ENCODE data around the gene PALLD. TPM values are rescaled to one million over a fixed set of nuclear protein-coding genes. Genes with fewer than 3 reads are reported as not detected.

The PALLD gene
- total RNA-seq, 1 experiment from 2014 or later, result 26.7 TPM

DNA sequence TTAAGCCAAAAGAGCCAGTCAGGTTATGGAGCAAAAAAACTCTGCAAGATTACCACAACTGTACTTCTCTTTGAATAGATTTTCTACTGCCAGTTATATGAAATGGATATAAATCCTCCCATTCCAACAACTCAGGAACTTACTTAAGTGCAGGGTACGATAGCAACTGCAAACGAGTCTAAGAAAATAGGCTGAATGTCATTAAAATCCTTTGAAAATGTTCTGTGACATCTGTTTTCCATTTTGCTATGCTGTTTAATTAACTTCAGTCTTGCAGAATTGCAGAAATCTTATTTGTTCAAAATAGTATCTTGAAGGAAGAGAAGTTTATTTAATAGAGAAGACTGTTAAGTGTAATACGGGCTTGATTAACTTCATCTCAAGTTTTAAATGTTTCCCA lies 243.8 kb downstream of the PALLD start:
- H3K36me3 ChIP-seq (ENCODE audit: low read depth, low read length), result no peaks in the 10 kb centered on the region
- TF ChIP-seq EZH2 (IDR thresholded peaks at IDR 0.05; ENCODE audit: low read length, unreplicated experiment), result no peak
- TF ChIP-seq, protein P1, sequence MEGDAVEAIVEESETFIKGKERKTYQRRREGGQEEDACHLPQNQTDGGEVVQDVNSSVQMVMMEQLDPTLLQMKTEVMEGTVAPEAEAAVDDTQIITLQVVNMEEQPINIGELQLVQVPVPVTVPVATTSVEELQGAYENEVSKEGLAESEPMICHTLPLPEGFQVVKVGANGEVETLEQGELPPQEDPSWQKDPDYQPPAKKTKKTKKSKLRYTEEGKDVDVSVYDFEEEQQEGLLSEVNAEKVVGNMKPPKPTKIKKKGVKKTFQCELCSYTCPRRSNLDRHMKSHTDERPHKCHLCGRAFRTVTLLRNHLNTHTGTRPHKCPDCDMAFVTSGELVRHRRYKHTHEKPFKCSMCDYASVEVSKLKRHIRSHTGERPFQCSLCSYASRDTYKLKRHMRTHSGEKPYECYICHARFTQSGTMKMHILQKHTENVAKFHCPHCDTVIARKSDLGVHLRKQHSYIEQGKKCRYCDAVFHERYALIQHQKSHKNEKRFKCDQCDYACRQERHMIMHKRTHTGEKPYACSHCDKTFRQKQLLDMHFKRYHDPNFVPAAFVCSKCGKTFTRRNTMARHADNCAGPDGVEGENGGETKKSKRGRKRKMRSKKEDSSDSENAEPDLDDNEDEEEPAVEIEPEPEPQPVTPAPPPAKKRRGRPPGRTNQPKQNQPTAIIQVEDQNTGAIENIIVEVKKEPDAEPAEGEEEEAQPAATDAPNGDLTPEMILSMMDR (conservative IDR thresholded peaks at IDR 0.05; ENCODE audit: low read depth, low read length), result no peak
- no peak for TF ChIP-seq EZH2phosphoT487 (IDR thresholded peaks at IDR 0.05; ENCODE audit: borderline replicate concordance, low read length)
- no TSS peak for BruUV-seq (replicated peaks)
- H4K20me1 ChIP-seq (ENCODE audit: low read length), result no peaks in the 10 kb centered on the region
- no peak for DNase-seq
- peaks cover 3% of the 10 kb centered on the region; the same call in 1 of the 2 replicates for H3K4me1 ChIP-seq (ENCODE audit: insufficient read depth, low read length)
- ChIA-PET POLR2A (ENCODE audit: unreplicated experiment) (no interaction called here), CTCF (no interaction called here)
- no peaks in the 10 kb centered on the region for H3K27me3 ChIP-seq (ENCODE audit: low read length)
- no peak overlapping the region for H3K9ac ChIP-seq (ENCODE audit: low read length)
- no peak overlapping the region for H2AFZ ChIP-seq (ENCODE audit: low read length)
- no peak overlapping the region for H3K4me2 ChIP-seq (ENCODE audit: low read length)
- H3K27ac ChIP-seq (ENCODE audit: low read length), result no peak overlapping the region
- H3K9me3 ChIP-seq (ENCODE audit: low read length), result no peaks in the 10 kb centered on the region
- H3K9me2 ChIP-seq (replicated peaks; ENCODE audit: low read length), result no peaks in the 10 kb centered on the region
- H3K79me2 ChIP-seq (ENCODE audit: low read length), result no peaks in the 10 kb centered on the region
- no peak overlapping the region for H3K4me3 ChIP-seq (ENCODE audit: low read length)
- intact Hi-C loops (cut with micrococcal nuclease), result no loop called here
- no peaks in the 10 kb centered on the region for H3F3A ChIP-seq (ENCODE audit: low read length, unreplicated experiment)
- no peak for ATAC-seq

DNA sequence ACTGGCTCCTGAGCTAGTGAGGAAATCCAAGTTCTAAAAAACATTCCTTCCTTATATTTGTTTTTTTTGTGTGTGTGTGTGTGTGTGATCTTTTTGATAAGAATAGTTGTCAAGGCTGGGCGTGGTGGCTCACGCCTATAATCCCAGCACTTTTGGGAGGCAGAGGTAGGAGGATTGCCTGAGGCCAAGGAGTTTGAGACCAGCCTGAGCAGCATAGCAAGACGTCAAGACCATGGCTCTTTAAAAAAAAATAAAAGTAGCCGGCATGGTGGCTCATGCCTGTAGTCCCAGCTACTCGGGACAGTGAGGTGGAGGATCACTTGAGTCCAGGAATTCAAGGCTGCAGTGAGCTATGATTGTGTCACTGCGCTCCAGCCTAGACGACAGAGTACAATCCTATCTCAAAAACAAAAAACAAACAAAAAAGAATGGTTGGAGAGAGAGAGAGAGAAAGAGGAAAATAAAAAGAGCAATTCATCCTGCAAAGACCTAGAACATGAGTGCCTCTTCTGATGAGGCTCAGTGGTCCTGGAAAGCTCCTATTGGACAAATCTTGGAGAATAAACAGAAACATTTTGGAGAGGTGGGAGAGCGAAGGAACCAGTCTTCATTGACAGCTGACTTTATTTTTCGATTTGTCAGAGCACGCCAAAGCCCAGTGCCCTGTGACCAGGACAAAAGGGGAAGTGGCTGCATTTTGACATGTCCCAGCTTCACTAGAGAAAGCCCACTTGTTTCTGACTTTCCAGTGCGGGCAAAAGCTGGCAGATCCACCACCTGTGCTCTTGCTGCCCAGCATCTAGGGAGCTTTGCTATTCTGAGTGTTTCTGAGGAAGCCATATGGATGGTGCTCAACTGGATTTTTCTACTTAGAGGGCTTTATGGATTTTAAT lies 244.7 kb downstream of the PALLD start:
- CTCF ChIA-PET, result no interaction called here
- Histone ChIP-seq H2AFZ (ENCODE audit: low read length) (no peak overlapping the region), H3K79me2 (ENCODE audit: low read length) (no peaks in the 10 kb centered on the region), H3K9me2 (replicated peaks; ENCODE audit: low read length) (no peaks in the 10 kb centered on the region), H3K27ac (ENCODE audit: low read length) (no peak overlapping the region), H4K20me1 (ENCODE audit: low read length) (no peaks in the 10 kb centered on the region), H3K4me1 (ENCODE audit: insufficient read depth, low read length) (peaks cover 3% of the 10 kb centered on the region; the same call in 1 of the 2 replicates), H3K4me2 (ENCODE audit: low read length) (no peak overlapping the region), H3K27me3 (ENCODE audit: low read length) (no peaks in the 10 kb centered on the region), H3F3A (ENCODE audit: low read length, unreplicated experiment) (no peaks in the 10 kb centered on the region), H3K9me3 (ENCODE audit: low read length) (no peaks in the 10 kb centered on the region), H3K9ac (ENCODE audit: low read length) (no peak overlapping the region), H3K4me3 (ENCODE audit: low read length) (no peak overlapping the region), H3K36me3 (ENCODE audit: low read depth, low read length) (no peaks in the 10 kb centered on the region)
- TF ChIP-seq EZH2 (IDR thresholded peaks at IDR 0.05; ENCODE audit: low read length, unreplicated experiment), result no peak
- TF ChIP-seq EZH2phosphoT487 (IDR thresholded peaks at IDR 0.05; ENCODE audit: borderline replicate concordance, low read length), result no peak
- TF ChIP-seq, protein P1 (conservative IDR thresholded peaks at IDR 0.05; ENCODE audit: low read depth, low read length), result no peak
- DNase-seq (no peak), ATAC-seq (no peak)
- intact Hi-C loops (cut with micrococcal nuclease), result no loop called here
- no TSS peak for BruUV-seq (replicated peaks)
- POLR2A ChIA-PET (ENCODE audit: unreplicated experiment), result interaction anchor here (0.6 kb wide), 1 partner anchor 176 kb away, joined by 8 read pairs; no protein-coding TSS in a partner anchor

DNA sequence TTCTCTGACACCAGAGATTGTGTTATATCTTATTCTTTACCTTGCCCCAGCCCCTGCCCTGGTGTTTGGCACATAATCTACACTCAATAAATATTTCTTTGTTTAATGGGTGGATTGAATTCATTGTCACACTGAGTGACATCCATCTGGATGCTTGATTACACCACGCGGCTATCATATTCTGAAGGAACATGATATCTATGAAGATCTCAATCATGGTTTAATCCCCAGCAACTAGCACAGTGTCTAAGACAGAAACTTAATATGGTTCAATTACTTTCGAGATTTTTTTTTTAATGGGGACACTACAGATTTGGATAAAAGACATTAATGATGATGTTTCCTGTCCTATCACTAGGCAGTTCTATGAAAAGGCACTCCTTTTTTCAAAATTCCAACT lies 246.3 kb downstream of the PALLD start:
- POLR2A ChIA-PET (ENCODE audit: unreplicated experiment), result interaction anchor here (0.7 kb wide), 1 partner anchor 12 kb away, joined by 5 read pairs; no protein-coding TSS in a partner anchor
- ATAC-seq (no peak), DNase-seq (no peak)
- Histone ChIP-seq H3K9me2 (replicated peaks; ENCODE audit: low read length) (no peaks in the 10 kb centered on the region), H3F3A (ENCODE audit: low read length, unreplicated experiment) (no peaks in the 10 kb centered on the region), H3K4me1 (ENCODE audit: insufficient read depth, low read length) (peaks cover 3% of the 10 kb centered on the region; the same call in 1 of the 2 replicates), H2AFZ (ENCODE audit: low read length) (no peak overlapping the region), H3K36me3 (ENCODE audit: low read depth, low read length) (no peaks in the 10 kb centered on the region), H3K27me3 (ENCODE audit: low read length) (no peaks in the 10 kb centered on the region), H3K9me3 (ENCODE audit: low read length) (no peaks in the 10 kb centered on the region), H3K27ac (ENCODE audit: low read length) (no peak overlapping the region), H4K20me1 (ENCODE audit: low read length) (no peaks in the 10 kb centered on the region), H3K9ac (ENCODE audit: low read length) (no peak overlapping the region), H3K4me2 (ENCODE audit: low read length) (no peak overlapping the region), H3K79me2 (ENCODE audit: low read length) (no peaks in the 10 kb centered on the region), H3K4me3 (ENCODE audit: low read length) (no peak overlapping the region)
- intact Hi-C loops (cut with micrococcal nuclease), result loop anchor here (1.0 kb wide), 1 partner anchor 88 kb away; no protein-coding TSS in a partner anchor
- CTCF ChIA-PET, result no interaction called here
- no TSS peak for BruUV-seq (replicated peaks)
- TF ChIP-seq, protein P1 (conservative IDR thresholded peaks at IDR 0.05; ENCODE audit: low read depth, low read length), result no peak
- no peak for TF ChIP-seq EZH2 (IDR thresholded peaks at IDR 0.05; ENCODE audit: low read length, unreplicated experiment)
- no peak for TF ChIP-seq EZH2phosphoT487 (IDR thresholded peaks at IDR 0.05; ENCODE audit: borderline replicate concordance, low read length)
